MM.1S (cell line): ENCODE measurements around the gene TKFC.
A peak's percentile ranks its signal among the peaks of the same experiment; 100 is the strongest.

Experiments used
- DNase-seq: peaks from one replicate; pipeline ENCODE4 v3.0.0-alpha.2; 2015
- H2AFZ ChIP-seq: fragments of 300-600 bp; sonication (generic); 2 replicates; pipeline ENCODE4 v1.6.0; 2016; ENCODE audit warnings: antibody characterized with exemption, low read length
- H3F3A ChIP-seq: fragments of 300-600 bp; sonication (generic); 2 replicates; pipeline ENCODE4 v1.6.1; 2016; ENCODE audit warnings: mild to moderate bottlenecking, antibody characterized with exemption, low read length, moderate library complexity, mixed read lengths; ENCODE audit not compliant: insufficient read depth
- H3K27ac ChIP-seq: fragments of 300-600 bp; sonication (generic); 2 replicates; pipeline ENCODE4 v1.5.1; 2016; ENCODE audit warnings: mild to moderate bottlenecking, low read length
- H3K27me3 ChIP-seq: fragments of 300-600 bp; sonication (generic); replicated peaks from 2 replicates; pipeline ENCODE4 v1.6.0; 2016; ENCODE audit warnings: low read length; ENCODE audit not compliant: insufficient read depth
- H3K36me3 ChIP-seq: fragments of 300-600 bp; sonication (generic); replicated peaks from 2 replicates; pipeline ENCODE4 v1.6.1; 2016; ENCODE audit warnings: mild to moderate bottlenecking, low read length, mixed read lengths; ENCODE audit not compliant: insufficient read depth
- H3K4me1 ChIP-seq: fragments of 300-600 bp; sonication (generic); 2 replicates; pipeline ENCODE4 v1.6.1; 2016; ENCODE audit warnings: low read length, mixed read lengths
- H3K4me2 ChIP-seq: fragments of 300-600 bp; sonication (generic); 2 replicates; pipeline ENCODE4 v1.6.0; 2016; ENCODE audit warnings: low read depth, low read length
- H3K4me3 ChIP-seq: fragments of 300-600 bp; sonication (generic); 2 replicates; pipeline ENCODE4 v1.5.1; 2016; ENCODE audit warnings: low read length, mixed read lengths
- H3K79me2 ChIP-seq: fragments of 300-600 bp; sonication (generic); 2 replicates; pipeline ENCODE4 v1.6.1; 2016; ENCODE audit warnings: mixed run types, low read length, mixed read lengths
- H3K9ac ChIP-seq: fragments of 300-600 bp; sonication (generic); 2 replicates; pipeline ENCODE4 v1.6.1; 2016; ENCODE audit warnings: low read length, mixed read lengths
- H3K9me2 ChIP-seq: fragments of 300-600 bp; sonication (generic); replicated peaks from 2 replicates; pipeline ENCODE4 v1.6.1; 2016; ENCODE audit warnings: mild to moderate bottlenecking, low read length, mixed read lengths; ENCODE audit not compliant: insufficient read depth
- H3K9me3 ChIP-seq: fragments of 300-600 bp; sonication (generic); replicated peaks from 2 replicates; pipeline ENCODE4 v1.6.1; 2016; ENCODE audit warnings: mild to moderate bottlenecking, low read length, mixed read lengths; ENCODE audit not compliant: insufficient read depth
- H4K20me1 ChIP-seq: fragments of 300-600 bp; sonication (generic); 2 replicates; pipeline ENCODE4 v1.6.1; 2016; ENCODE audit warnings: mild to moderate bottlenecking, low read length, moderate library complexity, mixed read lengths; ENCODE audit not compliant: insufficient read depth
- CTCF ChIP-seq: fragments of 300-600 bp; sonication (generic); IDR thresholded peaks from 2 replicates; pipeline ENCODE4 v1.5.1; 2016; ENCODE audit warnings: antibody characterized with exemption, low read length, mixed read lengths
- EZH2 ChIP-seq: fragments of 300-600 bp; sonication (generic); optimal IDR thresholded peaks from 2 replicates; pipeline ENCODE3; 2017; ENCODE audit warnings: low read depth, mild to moderate bottlenecking, antibody characterized with exemption, low read length, mixed read lengths
- EZH2phosphoT487 ChIP-seq: fragments of 300-600 bp; sonication (generic); IDR thresholded peaks from 2 replicates; pipeline ENCODE4 v1.6.1; 2018; ENCODE audit warnings: antibody characterized with exemption, low read length

TKFC gene, protein sequence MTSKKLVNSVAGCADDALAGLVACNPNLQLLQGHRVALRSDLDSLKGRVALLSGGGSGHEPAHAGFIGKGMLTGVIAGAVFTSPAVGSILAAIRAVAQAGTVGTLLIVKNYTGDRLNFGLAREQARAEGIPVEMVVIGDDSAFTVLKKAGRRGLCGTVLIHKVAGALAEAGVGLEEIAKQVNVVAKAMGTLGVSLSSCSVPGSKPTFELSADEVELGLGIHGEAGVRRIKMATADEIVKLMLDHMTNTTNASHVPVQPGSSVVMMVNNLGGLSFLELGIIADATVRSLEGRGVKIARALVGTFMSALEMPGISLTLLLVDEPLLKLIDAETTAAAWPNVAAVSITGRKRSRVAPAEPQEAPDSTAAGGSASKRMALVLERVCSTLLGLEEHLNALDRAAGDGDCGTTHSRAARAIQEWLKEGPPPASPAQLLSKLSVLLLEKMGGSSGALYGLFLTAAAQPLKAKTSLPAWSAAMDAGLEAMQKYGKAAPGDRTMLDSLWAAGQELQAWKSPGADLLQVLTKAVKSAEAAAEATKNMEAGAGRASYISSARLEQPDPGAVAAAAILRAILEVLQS

GRCh38 chr11:61332797-61333549 lies at the start of gene TKFC, which contains the start of gene DDB1:
TSS of gene TKFC (plus strand) at chr11:61333228. CDS start at chr11:61334729, 1,501 bp downstream.
TSS of gene DDB1 (minus strand) at chr11:61333105. CDS start at chr11:61332968, 137 bp downstream.
- TF ChIP-seq EZH2, result no peak
- TF ChIP-seq CTCF, result no peak
- TF ChIP-seq EZH2phosphoT487, result no peak
- H3K4me1 ChIP-seq, result peaks cover 28% of the 10 kb centered on the region
- H2AFZ ChIP-seq, result peak within 1 kb of the TSS; percentile 82
- 0 out of 2 replicates have a peak, but pooled peaks cover under 1% of the 10 kb centered on the region for H4K20me1 ChIP-seq
- H3K27me3 ChIP-seq, result no peaks in the 10 kb centered on the region
- H3K4me3 ChIP-seq, result peak within 1 kb of the TSS; percentile 81
- peaks cover 10% of the 10 kb centered on the region; the same call in 1 of the 2 replicates for H3K36me3 ChIP-seq
- 0 out of 2 replicates have a peak, but pooled peaks cover 4% of the 10 kb centered on the region for H3F3A ChIP-seq
- H3K79me2 ChIP-seq, result peaks cover 57% of the 10 kb centered on the region
- no peaks in the 10 kb centered on the region for H3K9me3 ChIP-seq
- DNase-seq, result peak; percentile 97
- no peaks in the 10 kb centered on the region for H3K9me2 ChIP-seq
- H3K4me2 ChIP-seq, result peak within 1 kb of the TSS; percentile 85
- peak within 1 kb of the TSS; percentile 53; the same call in 1 of the 2 replicates for H3K27ac ChIP-seq
- peak within 1 kb of the TSS; percentile 99 for H3K9ac ChIP-seq

DNA sequence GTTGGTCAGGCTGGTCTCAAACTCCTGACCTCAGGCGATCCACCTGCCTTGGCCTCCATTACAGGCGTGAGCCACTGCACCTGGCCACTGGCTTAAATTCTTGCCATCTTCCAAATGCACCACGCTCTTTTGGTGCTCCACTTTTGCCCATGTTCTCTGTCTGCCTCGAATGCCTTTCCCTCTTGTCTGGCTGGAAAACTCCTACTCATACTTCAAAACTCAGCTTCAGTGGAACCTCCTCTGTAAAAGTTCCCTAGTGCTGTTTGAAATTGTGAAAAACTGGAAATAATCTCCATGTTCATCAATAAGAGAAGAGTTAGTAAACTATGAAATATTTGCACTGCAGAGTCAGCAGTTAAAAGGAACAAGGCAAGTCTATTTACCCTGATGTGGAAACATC lies 49.4 kb upstream of the TKFC start:
- H3K4me1 ChIP-seq, result no peaks in the 10 kb centered on the region
- no peaks in the 10 kb centered on the region for H4K20me1 ChIP-seq
- H2AFZ ChIP-seq, result no peak overlapping the region
- H3F3A ChIP-seq, result no peaks in the 10 kb centered on the region
- no peaks in the 10 kb centered on the region for H3K27me3 ChIP-seq
- H3K79me2 ChIP-seq, result no peaks in the 10 kb centered on the region
- no peak overlapping the region for H3K9ac ChIP-seq
- H3K4me3 ChIP-seq, result no peak overlapping the region
- TF ChIP-seq EZH2 (no peak), CTCF (no peak), EZH2phosphoT487 (no peak)
- no peaks in the 10 kb centered on the region for H3K9me3 ChIP-seq
- H3K4me2 ChIP-seq, result no peak overlapping the region
- no peak for DNase-seq
- no peaks in the 10 kb centered on the region for H3K9me2 ChIP-seq
- H3K27ac ChIP-seq, result no peak overlapping the region
- no peaks in the 10 kb centered on the region for H3K36me3 ChIP-seq

DNA sequence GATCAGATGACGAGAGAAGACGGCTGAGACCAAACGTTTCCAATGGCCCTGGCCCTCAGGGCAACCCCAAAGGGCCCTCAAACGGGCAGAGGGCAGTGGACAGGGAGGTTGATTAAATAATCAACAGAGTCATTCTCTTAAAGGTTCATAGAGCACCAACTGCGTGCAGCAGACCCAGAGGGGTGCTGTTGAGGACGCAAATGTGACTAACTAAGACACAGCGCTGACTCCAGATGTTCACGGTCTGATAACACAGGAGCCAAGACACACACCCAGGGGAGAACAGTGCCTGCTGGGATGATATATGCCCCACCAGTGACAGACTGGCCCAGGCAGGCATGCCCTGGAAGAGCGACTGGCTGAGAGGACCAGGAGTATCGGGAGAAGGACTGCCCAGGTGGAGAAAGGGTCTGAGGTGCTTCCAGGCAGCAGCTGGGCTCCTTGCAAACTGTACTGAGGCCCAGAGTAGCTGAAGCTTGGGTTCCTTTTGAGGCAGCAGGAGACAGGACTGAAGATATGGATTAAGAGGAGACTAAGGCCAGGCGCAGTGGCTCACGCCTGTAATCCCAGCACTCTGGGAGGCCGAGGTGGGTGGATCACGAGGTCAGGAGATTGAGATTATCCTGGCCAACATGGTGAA lies 45.6 kb upstream of the TKFC start:
- Histone ChIP-seq H4K20me1 (no peaks in the 10 kb centered on the region), H2AFZ (no peak overlapping the region), H3K27me3 (peaks cover 6% of the 10 kb centered on the region), H3K9ac (no peak overlapping the region), H3K27ac (no peak overlapping the region), H3K9me3 (no peaks in the 10 kb centered on the region), H3K4me1 (no peaks in the 10 kb centered on the region), H3F3A (no peaks in the 10 kb centered on the region), H3K36me3 (no peaks in the 10 kb centered on the region), H3K4me2 (no peak overlapping the region), H3K4me3 (no peak overlapping the region), H3K9me2 (no peaks in the 10 kb centered on the region), H3K79me2 (no peaks in the 10 kb centered on the region)
- no peak for TF ChIP-seq CTCF
- TF ChIP-seq EZH2, result no peak
- no peak for TF ChIP-seq EZH2phosphoT487
- DNase-seq, result no peak
